Kidney (tissue), 14 donors: ENCODE data around the gene SOX14. TPM values are rescaled to one million over a fixed set of nuclear protein-coding genes. Genes with fewer than 3 reads are reported as not detected.

Source experiments
- DNase-seq, 5 donors: peaks; one replicate each; pipeline ENCODE4 v3.0.0-alpha.2; 2013 to 2020
- FAIRE-seq: peaks from 2 replicates; lab custom pipeline; 2012; peaks lifted over from hg19 to GRCh38; lab: Jason Lieb, UNC
- H3K27ac ChIP-seq, 2 donors: one replicate each; pipeline ENCODE4 v1.7.0; 2013; ENCODE audit warnings: low read depth in 2 of 2, low read length in 2 of 2, inconsistent platforms in 1 of 2
- H3K27me3 ChIP-seq: one replicate; pipeline ENCODE4 v1.7.1; 2013; ENCODE audit warnings: low read length, inconsistent platforms; ENCODE audit not compliant: control insufficient read depth, insufficient read depth
- H3K36me3 ChIP-seq, 3 donors: one replicate each; pipeline versions ENCODE4 v1.7.0 to v1.7.1; 2013; ENCODE audit warnings: low read length in 3 of 3, control low read depth in 1 of 3, inconsistent platforms in 1 of 3; ENCODE audit not compliant: insufficient read depth in 3 of 3, control insufficient read depth in 2 of 3
- H3K4me1 ChIP-seq, 3 donors: one replicate each; pipeline versions ENCODE4 v1.7.0 to v1.7.1; 2013; ENCODE audit warnings: low read length in 3 of 3, inconsistent platforms in 1 of 3, low read depth in 1 of 3; ENCODE audit not compliant: control insufficient read depth in 2 of 3, insufficient read depth in 2 of 3
- H3K4me3 ChIP-seq, 3 donors: one replicate each; pipeline versions ENCODE4 v1.7.0 to v1.8.1; 2013; ENCODE audit warnings: low read length in 3 of 3, control low read depth in 1 of 3, inconsistent platforms in 1 of 3
- H3K9ac ChIP-seq, 3 donors: one replicate each; pipeline versions ENCODE4 v1.7.0 to v1.7.1; 2013; ENCODE audit warnings: low read length in 3 of 3, control low read depth in 1 of 3, inconsistent platforms in 1 of 3
- H3K9me3 ChIP-seq, 3 donors: one replicate each; pipeline versions ENCODE4 v1.7.0 to v1.7.1; 2013; ENCODE audit warnings: low read length in 3 of 3, control low read depth in 1 of 3, inconsistent platforms in 1 of 3; ENCODE audit not compliant: control insufficient read depth in 2 of 3, insufficient read depth in 1 of 3
- CTCF ChIP-seq: IDR thresholded peaks from 3 replicates; pipeline ENCODE4 v1.5.1; 2012; ENCODE audit warnings: mild to moderate bottlenecking, moderate library complexity, borderline replicate concordance; ENCODE audit not compliant: insufficient read depth; ENCODE audit errors: extremely low read depth
- intact Hi-C: fragments of 100-400 bp; cut with DNase I; formaldehyde crosslinking; loops from one replicate; pipeline ENCODE4 v1.11.1; 2022
- polyA plus RNA-seq: library from polyadenylated mRNA; stranded (reverse); fragments of 350-450 nt; fragmentation: Illumina TruSeq; extraction: RNeasy Lipid Tissue Mini Kit (QIAGEN cat#74804); gene quantifications from one replicate; pipeline ENCODE4 v1.2.3, GENCODE V29; 2014; ENCODE audit warnings: low read depth, low replicate concordance; ENCODE audit not compliant: insufficient read depth
- total RNA-seq: library from RNA; stranded (reverse); fragmentation: NEBNext Ultra II Directional; extraction: Animal tissue kit (Norgen Biotek cat#: 25700); gene quantifications from one replicate; pipeline ENCODE4 v1.2.1, GENCODE V29; 2021
- donor health status: control.
- donor health status: control.
- donor health status: control.
- donor health status: control.
- donor health status: control.
- donor health status: DM: yes; HTN: yes; CAD: no.
- donor health status: Normal renal cell carcinoma (clear cell type).

Gene SOX14
- total and polyA plus RNA-seq, 2 donors from 2014 or later = not detected

- Histone ChIP-seq H3K4me1 (no peaks in the 10 kb centered on the region), H3K27ac (no peak overlapping the region), H3K4me3 (no peak overlapping the region), H3K9me3 (peaks cover 0 to 4% (median 0%) of the 10 kb centered on the region in 3 donors), H3K27me3 (no peaks in the 10 kb centered on the region), H3K36me3 (no peaks in the 10 kb centered on the region), H3K9ac (no peak overlapping the region)
- no peak for FAIRE-seq
- intact Hi-C loops = no loop called here
- TF ChIP-seq CTCF = no peak
- no peak for DNase-seq
Measured at GRCh38 chr3:137737208-137737607, 26.9 kb upstream of the SOX14 start.

GRCh38 chr3:137738710-137739109 is 25.4 kb upstream of the SOX14 start:
- Histone ChIP-seq H3K4me3 (no peak overlapping the region), H3K36me3 (no peaks in the 10 kb centered on the region), H3K9me3 (peaks cover 0 to 4% (median 0%) of the 10 kb centered on the region in 3 donors), H3K9ac (no peak overlapping the region), H3K27ac (no peak overlapping the region), H3K4me1 (no peaks in the 10 kb centered on the region), H3K27me3 (no peaks in the 10 kb centered on the region)
- TF ChIP-seq CTCF = no peak
- FAIRE-seq (no peak), DNase-seq (no peak)
- intact Hi-C loops = no loop called here

GRCh38 chr3:137743608-137744007 is 20.5 kb upstream of the SOX14 start:
- DNase-seq (no peak), FAIRE-seq (no peak)
- H3K4me3 ChIP-seq = no peak overlapping the region
- intact Hi-C loops = no loop called here
- H3K27me3 ChIP-seq = no peaks in the 10 kb centered on the region
- no peaks in the 10 kb centered on the region for H3K4me1 ChIP-seq
- H3K36me3 ChIP-seq = no peaks in the 10 kb centered on the region
- TF ChIP-seq CTCF = no peak
- H3K9me3 ChIP-seq = peaks cover 0 to 3% (median 0%) of the 10 kb centered on the region in 3 donors
- no peak overlapping the region for H3K27ac ChIP-seq
- H3K9ac ChIP-seq = no peak overlapping the region

GRCh38 chr3:137746808-137747207 is 17.3 kb upstream of the SOX14 start:
- H3K27ac ChIP-seq = no peak overlapping the region
- DNase-seq (no peak), FAIRE-seq (no peak)
- no peak overlapping the region for H3K9ac ChIP-seq
- H3K4me1 ChIP-seq = no peaks in the 10 kb centered on the region
- no peaks in the 10 kb centered on the region for H3K27me3 ChIP-seq
- H3K4me3 ChIP-seq = no peak overlapping the region
- intact Hi-C loops = no loop called here
- TF ChIP-seq CTCF = no peak
- peaks cover 0 to 3% (median 0%) of the 10 kb centered on the region in 3 donors for H3K9me3 ChIP-seq
- H3K36me3 ChIP-seq = no peaks in the 10 kb centered on the region
